T-helper 2 cell treated with Interferon-gamma antibody and Interleukin-4, amounts not matched to agents 100 ng/mL and 5 ng/mL, for 36 hours (primary cell): ENCODE data around the gene STT3B. TPM values are rescaled to one million over a fixed set of nuclear protein-coding genes. Genes with fewer than 3 reads are reported as not detected.
"Not testable (repeated sequence)": the region's sequence is repeated elsewhere in the genome, so short reads cannot be mapped to it uniquely, and the experiment has no call there.

Experiments used
- intact Hi-C: fragments of 100-400 bp; cut with micrococcal nuclease; formaldehyde crosslinking; loops from one replicate; pipeline ENCODE4 v1.15.1; 2023
- total RNA-seq: library from RNA; stranded (reverse); gene quantifications from 2 replicates; pipeline ENCODE4 v1.2.3, GENCODE V29; 2022

Gene STT3B
- total RNA-seq: 133 and 138 TPM in 2 replicates

- intact Hi-C loops: loop anchor here (1.0 to 10.0 kb wide), 14 partner anchors 9 to 1152 kb away; partner anchors contain the start of genes CNOT10, DYNC1LI1 and GPD1L
These were observed at the start of gene STT3B for GRCh38 chr3:31532587-31533168. STT3B (plus strand) TSS chr3:31532925; CDS start chr3:31532999, 74 bp downstream.

- intact Hi-C loops: no loop called here
These were observed 48.9 kb upstream of the STT3B start for GRCh38 chr3:31483776-31484175.

GRCh38 chr3:31485196-31485595, 47.5 kb upstream of the STT3B start:
- intact Hi-C loops: no loop called here

- intact Hi-C loops: no loop called here
These were observed 45.7 kb upstream of the STT3B start for GRCh38 chr3:31486865-31487533.

GRCh38 chr3:31488475-31489017, 44.2 kb upstream of the STT3B start:
- intact Hi-C loops: no loop called here

GRCh38 chr3:31490502-31490901, 42.2 kb upstream of the STT3B start:
- intact Hi-C loops: no loop called here

- intact Hi-C loops: no loop called here
These were observed 41.1 kb upstream of the STT3B start for GRCh38 chr3:31491660-31492059.

GRCh38 chr3:31493149-31493548, 39.6 kb upstream of the STT3B start:
- intact Hi-C loops: no loop called here

- intact Hi-C loops: no loop called here
These were observed 36.6 kb upstream of the STT3B start for GRCh38 chr3:31495971-31496665.

GRCh38 chr3:31498791-31499190, 33.9 kb upstream of the STT3B start:
- intact Hi-C loops: no loop called here

GRCh38 chr3:31499281-31499680, 33.4 kb upstream of the STT3B start:
- intact Hi-C loops: no loop called here

GRCh38 chr3:31502803-31503221, 29.9 kb upstream of the STT3B start:
- intact Hi-C loops: no loop called here

GRCh38 chr3:31503456-31503855, 29.3 kb upstream of the STT3B start:
- intact Hi-C loops: no loop called here

- intact Hi-C loops: no loop called here
These were observed 28.5 kb upstream of the STT3B start for GRCh38 chr3:31504230-31504629.

- intact Hi-C loops: no loop called here
These were observed 27.2 kb upstream of the STT3B start for GRCh38 chr3:31505371-31506048.

GRCh38 chr3:31506515-31506914, 26.2 kb upstream of the STT3B start:
- intact Hi-C loops: not testable (repeated sequence)

GRCh38 chr3:31508452-31509146, 24.1 kb upstream of the STT3B start:
- intact Hi-C loops: no loop called here

- intact Hi-C loops: no loop called here
These were observed 23.5 kb upstream of the STT3B start for GRCh38 chr3:31509147-31509728.

- intact Hi-C loops: no loop called here
These were observed 18.2 kb upstream of the STT3B start for GRCh38 chr3:31514570-31514969.

GRCh38 chr3:31515486-31516284, 17.0 kb upstream of the STT3B start:
- intact Hi-C loops: no loop called here
